ENCODE data around the gene RHO.

Gene RHO

DNA sequence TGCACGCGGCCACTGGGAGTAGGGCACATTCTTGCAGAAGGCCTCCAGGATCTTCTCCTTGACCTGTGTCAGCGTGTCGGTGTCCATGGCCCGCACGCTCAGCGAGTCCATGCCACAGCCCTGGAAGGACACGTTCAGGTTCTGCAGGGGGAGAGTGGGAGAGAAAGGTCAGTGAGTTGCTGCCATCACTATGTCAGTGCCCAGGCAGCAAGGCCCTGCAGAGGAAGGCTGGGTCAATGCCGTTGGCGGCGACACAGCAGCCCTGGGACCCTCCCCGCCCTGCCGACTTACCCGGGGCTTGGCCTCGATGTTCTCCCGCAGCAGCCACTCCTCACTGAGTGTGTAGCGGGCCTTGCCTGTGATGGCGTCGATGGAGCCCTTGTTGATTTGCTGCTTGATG lies 34.4 kb downstream of the RHO start:
- DNase-seq = no peak

DNA sequence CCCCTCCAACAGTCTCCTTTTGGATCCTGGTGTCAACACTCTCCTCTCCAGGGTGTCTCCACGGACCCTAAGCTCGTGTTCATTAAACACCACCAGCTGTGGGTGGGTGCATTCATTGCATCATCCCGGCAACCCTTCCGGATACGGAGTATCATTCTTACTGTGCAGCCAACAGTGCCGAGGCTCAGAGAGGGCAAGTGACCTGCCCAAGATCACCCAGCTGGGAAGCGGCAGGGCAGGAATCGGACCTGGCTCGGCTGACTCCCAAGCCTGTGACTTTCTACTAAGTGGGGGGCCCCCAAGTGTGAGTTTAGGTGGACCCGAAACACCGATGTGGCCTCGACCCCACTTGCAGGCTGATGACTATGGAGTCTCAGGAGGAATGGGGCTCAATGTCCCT lies 34.9 kb downstream of the RHO start:
- DNase-seq = no peak

DNA sequence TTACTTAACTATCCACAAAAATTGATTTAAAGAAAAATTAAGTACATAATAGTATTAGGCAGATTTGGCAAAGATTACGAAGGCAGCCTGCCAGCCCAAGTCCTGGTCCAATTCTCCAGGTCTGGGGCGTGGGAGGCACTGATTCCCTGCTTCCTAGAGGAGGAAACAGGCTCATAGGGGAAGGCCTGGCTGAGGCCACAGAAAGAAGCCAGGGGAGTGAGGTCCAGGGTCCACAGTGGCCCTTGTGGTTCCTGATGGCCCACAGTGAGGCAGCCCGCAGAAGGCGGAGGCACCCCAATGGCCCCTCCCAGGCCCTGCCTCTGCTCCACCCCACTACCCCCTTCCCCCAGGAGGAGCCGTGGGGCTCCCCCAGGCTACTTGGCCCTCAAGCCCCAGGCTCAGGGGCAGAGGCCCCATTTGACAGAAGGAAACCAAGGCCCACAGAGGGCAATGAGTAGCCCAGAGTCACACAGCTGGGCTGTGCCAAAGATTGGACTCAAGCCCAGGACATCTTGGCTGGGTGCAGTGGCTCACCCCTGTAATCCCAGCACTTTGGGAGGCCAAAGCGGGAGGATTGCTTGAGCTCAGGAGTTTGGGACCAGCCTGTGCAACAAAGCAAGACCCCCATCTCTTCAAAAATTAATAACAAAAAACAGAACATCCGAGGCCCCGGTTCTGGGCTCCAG lies 35.6 kb downstream of the RHO start:
- DNase-seq = no peak

DNA sequence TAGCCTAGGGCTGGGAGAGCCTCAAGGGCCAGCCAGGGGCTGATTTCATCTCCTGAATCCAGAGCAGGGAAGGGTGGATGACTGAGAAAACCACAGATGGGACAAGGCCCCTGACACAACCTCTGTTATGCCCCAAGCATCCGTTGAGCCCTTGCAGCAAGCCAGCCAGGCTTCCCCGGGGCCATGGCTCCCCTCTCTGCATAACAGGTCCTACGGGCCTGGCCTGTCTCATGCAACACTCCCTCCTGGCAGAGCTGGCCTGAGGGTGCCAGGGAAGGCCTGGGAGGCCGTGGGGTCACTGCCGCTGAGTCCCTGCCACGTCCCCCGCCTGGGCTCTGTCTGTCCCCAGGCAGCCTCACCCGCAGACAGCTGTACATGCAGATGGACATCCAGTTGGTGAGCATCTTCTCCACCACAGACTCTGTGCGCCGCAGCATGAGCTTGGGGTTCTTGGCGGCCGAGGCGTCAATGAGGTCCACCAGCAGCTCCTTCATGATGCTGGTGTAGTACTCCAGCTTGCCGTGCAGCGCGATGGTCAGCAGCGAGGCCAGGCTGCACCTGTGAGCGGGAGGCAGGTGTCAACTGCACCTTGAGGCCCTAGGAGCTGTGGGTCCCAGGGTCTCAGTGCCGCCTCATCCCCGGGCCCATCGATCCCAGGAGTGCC lies 36.7 kb downstream of the RHO start:
- DNase-seq = no peak

DNA sequence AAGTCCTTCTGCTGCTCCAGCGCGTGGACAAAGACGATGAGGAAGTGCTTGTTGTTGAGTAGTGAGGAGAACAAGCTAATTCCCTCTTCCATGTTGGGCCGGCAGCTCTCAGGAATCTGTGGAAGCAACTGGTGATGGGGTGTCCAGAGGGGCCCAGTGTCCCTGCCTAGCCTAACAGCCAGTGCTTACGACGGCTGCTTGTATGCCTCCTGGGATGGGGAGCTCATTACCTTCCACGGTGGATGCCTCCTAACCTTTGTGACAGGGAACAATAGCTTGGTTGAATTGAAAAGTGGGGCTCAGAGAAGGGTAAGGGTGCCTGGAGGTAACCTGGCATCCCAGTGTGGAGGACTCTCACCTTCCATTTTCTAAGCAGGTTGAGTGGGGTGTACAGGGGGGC lies 37.5 kb downstream of the RHO start:
- no peak for DNase-seq

DNA sequence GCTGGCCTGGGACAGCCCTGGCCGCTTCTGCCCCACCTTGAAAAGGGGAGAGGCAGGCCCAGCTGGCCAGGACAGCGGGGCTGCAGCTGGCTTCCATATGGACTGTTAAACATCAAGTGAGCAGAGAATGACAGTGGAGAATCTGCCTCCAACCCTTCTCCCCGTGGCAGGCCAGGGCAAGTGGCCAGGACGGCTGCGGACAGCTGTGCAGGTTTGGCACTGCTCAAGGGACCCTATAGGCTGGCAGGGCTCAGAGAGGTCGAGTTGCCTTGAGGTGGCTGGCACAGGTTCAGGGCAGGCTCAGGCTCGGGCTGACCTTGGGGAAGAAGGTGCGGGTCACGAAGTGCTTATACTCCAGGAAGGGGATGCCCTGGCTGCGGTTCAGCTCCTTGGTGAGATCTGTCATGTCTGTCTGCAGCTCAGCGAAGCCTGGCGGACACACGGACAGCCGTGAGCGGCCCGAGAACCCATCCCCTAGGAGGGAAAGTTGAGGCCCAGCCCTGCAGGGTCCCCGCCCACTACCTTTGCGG lies 38.8 kb downstream of the RHO start:
- DNase-seq = no peak

DNA sequence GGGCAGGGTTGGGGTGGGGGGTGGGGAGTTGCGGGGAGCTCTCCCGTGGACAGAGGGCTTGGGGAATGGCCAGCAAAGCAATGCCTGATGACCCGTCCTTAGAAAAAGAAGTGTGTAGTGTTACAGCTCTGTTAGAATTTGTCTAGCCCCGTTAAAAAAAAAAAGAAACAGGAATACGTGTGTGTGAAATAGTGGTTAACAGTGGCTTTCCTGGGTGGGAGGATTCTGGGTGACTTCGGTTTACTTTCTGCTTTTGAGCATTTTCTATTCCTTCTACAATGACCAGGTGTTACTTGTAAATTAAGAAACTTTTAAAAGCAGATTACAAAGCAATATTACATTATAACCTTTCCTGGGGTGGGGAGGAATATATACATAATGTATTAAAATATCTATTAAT lies 39.5 kb downstream of the RHO start:
- no peak for DNase-seq

DNA sequence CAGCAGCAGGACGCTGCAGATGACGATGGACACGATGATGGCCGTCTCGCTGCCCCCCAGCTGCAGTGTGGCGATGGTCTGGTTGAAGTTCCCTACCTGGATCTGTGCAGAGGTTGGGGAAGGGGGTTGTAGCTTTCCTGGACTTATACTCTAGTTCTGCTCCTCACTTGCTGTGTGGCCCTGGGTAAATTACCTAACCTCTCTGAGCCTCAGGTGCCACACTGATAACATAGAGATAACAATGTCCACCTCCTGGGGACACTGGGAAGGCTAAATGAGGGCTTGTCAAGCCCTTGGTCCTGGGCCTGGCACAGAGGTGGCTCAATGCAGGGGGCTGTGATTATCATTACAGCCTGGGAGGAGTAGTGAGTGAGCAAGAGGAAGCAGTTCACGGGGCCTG lies 41.4 kb downstream of the RHO start:
- no peak for DNase-seq

DNA sequence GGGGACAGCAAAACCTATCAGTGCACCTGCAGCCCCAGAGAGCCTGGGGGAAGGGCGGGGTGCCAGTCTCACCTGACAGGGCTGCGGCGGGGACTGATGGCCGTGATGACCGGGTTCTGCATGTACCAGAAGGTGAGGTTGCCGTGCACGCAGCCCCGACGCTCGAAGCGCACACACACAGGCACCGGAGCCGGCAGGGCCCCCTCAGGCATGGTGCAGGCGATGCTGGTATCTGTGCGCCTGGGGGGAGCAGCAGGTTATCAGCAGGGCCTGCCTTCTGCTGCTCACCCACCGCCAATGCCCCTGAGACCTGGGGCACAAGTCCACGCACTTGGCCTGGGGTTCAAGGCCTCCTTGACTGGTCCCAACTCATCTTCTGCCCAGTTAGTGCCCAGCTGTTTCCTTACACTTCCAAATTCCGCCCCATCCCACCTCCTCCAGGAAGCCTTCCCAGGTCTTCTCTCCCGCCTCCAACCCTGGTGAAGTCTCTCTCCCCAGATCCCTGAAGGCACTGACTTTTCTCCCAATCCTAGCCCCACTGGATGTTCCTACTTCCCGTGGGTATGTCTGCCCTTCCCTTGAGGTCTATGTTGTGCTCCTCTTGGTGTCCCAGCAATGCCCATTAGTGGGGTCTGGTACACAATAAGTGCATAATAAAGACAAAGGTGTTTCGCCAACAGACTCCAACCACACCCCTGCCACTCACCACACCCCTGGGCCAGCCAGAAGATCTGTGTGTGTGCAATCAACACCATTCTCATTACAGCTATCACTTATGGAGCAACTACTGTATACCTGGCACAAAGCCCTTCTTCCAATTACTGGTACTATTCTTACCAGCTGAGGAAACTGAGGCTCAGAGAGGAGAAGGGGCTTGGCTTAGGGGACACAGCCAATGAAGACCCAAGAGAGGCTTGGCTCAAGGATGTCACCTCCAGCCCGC lies 43.4 kb downstream of the RHO start:
- no peak for DNase-seq

DNA sequence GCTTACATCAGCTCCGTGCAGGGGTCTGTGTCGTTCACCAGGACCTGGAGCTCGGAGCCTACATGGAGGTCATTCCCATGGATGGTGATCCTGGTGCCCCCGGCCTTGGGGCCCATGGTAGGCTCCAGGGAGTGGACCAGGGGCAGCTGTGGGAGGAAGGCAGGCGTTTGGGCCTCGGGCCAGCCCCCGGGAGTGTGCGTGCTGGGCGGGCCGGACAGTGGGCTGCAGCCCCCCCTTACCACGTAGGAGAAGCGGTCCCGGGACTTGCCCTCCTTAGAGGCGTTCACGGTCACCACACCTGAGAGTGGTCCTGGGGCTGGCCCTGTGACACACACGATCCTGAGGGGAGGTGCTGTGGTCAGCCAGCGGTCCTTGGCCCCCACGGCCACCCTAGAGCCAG lies 44.2 kb downstream of the RHO start:
- DNase-seq = no peak

DNA sequence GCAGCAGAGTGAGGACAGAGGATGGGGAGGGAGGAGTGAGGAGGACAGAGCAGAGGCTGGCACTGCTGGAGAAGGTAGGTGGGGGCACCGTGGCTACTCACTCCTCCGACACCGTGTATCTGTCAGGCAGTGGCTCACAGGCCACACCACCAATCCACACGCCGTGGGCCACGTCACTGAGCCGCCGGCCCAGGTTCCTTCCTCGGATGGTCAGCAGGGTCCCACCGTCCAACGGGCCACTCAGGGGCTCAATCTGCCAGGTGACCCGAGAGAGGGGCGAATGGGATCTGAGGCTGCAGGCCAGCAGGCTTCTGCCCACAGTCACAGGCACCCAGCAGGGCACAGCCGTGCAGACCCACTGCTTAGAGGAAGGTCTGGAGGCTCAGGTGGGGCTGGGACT lies 45.1 kb downstream of the RHO start:
- DNase-seq = no peak

DNA sequence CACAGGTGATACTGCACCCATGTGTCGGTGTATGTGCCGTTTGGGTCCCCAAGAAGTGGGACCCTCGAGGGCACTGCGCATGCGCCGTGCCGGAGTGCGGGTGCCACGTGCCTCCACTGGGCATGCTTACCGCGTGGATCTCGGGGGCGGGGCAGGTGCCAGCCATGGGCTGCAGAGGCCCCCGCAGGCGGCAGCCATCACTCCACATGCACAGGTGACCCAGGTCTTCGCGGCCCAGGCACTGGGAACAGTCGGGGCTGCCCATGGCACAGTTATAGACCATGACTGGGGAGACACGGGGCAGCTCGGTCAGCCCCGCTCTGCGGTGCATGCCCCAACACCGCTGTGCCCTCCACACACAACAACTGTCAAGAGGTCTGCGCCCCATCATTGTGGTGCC lies 45.8 kb downstream of the RHO start:
- no peak for DNase-seq

DNA sequence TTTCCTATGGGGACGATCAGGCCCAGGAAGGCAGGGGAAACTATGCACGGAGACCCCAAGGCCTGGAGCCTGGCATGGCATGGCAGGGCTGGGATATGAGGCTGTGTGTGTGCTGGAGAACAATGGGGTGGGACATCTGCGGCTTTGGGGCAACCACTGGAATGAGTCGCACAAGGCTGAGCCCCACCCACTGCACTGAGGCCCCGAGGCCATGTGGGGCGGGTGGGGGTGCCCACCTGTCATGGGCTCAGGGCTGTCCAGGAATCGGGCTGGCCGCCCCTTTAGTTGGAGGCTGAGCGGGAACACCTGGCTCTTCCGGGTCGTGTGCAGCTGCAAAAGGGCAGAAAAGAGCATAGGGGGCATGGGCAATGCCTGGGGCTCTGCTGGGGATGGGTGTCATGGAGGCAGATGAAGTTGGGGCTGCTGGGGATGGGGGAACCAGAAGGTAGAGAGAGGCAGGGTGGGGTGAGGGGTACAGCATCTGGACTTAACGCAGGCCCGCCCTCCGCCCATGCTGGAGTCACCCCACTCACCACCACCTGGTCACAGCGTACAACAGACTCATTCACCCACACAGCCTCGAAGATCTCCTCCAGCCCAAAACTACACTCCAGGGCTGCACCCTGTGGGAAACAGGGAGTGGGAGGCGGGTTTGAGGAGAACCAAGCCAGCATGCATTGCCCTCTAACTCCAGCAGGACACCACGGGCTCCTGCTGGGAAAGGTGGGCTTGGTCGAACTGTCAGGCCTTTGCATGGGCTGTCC lies 47.0 kb downstream of the RHO start:
- no peak for DNase-seq

DNA sequence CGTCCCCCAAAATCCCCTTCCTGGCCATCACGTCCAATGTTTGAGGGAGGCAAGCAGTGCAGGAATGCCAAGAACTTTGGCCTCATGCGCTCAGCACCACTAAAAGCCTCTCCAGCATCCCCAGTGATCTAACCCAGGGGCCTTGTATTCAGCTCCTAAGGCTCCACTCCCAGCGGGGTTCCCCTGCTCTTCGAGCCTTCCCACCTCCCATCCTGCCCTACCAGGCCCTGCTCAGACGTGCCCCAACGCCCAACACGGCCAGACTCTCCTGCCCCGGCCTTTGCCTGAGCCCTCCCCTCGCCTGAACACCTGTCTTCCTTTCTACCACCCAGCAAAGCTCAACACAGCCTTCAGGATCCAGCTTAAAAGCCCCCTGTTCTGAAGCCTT lies 47.6 kb downstream of the RHO start:
- DNase-seq = no peak

DNA sequence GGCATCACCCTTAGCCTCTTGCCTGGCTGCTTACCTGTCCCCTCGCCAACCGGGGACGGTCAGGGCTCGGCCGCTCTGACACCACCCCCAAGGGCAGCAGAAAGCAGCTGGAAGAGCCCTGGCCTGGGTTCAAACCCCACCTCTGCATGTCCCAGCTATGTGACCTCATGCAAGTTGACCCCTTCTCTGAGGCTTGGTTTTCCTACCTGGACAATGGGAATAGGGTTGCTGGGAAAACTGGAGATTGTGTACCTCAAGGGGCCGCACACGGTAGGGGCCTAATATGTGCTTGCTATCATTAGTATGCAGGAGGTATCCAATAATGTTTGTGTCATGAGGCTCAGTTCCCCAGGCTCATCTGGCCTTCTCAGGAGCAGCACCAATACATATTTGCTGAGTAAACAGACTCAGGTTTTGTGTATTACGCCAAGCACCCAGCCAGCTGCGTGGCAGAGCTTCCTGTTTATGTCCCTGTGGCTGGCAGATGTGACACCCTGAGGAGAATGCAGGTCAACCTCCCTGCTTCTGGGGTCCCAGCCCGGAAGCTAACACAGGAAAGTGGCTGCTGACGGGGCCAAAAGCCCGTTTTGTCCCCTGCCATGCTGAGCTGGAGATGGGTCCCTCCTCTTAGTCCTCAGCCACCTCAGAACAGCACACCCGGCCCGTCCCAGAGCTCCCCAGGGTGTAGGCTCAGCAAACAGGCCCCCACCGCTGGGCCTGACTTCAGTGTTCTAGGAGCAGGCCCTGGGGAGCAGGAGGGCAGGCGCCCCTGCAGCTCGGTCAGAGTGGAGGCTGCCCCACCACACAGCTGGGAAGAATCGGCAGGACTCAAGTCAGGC lies 48.3 kb downstream of the RHO start:
- no peak for DNase-seq

DNA sequence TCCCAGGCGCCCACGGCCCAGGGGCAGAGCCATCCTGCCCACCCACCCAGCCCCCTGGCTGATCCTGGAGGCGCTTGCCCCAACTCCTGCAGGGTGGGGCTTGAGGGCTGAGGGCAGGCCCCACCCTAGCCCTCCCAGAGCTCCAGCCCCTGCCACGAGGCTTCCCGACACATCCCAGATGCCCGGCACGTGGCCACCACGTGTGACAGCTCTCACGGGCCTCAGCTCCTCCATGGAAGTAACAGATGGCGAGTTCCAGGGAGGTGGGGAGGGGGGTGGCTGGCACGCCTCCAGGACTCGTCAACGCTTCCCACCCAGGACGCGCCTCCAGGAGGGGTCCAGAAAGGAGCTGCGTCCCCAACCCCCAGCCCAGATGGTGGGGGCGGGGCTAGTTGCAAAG lies 48.9 kb downstream of the RHO start:
- DNase-seq = no peak

DNA sequence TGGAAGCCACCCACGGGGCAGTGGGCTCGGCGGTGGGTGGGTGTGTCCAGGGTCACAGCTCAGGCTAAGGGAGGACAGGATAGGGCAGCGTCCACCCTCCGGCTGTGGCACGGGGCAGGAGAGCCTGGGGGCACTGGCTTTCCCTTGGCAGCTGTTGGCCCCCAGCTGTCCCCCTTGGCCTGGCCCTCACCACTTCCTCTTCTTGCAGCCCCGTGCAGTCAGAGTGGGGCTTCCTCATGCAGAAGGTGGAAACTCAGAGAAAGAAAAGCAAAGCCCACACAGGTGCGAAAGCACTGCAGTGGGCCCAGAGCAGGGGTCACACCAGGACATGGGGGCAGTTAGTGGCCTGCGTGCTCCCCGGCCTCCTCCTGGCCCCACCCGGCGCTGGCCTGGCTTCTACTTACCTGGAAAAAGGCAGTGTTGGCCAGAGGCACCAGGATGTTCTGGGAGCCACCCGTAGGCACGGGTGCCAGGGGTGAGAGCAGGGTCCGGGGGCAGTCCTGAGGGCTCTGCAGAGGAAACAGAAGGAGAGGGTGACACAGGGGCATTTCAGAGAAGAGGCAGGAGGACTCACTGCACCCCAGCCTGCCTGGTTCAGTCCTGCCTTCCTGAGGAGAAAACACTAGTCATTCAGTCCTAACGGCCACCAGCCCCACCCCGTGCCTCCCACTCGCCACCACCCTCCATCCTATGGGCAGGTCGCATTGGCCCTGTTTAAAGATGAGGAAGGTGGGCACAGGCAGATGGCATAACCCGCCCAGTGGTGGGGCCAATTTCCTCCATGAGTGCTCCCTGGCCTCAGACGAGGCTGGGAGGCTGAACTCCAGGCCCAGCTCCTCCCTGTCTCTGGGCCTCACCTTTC lies 49.7 kb downstream of the RHO start:
- no peak for DNase-seq

DNA sequence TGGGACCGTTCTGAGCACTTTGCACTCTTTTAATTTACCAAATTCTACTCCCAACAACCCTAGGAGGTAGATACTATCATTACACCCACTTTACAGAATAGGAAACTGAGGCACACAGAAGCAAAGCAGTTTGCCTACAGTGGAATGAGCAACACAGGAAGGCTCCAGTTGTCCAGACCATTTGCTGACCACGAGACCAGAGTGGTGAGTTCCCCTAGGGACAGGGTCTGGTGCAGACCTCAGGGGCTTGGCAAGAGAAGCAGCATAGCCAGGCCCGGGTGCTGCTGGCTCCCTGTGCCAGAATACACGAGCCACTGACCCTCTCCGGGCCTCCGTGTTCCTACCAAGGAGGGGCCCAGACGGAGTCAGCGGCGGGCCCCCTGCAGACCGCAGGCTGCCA lies 51.6 kb downstream of the RHO start:
- no peak for DNase-seq

DNA sequence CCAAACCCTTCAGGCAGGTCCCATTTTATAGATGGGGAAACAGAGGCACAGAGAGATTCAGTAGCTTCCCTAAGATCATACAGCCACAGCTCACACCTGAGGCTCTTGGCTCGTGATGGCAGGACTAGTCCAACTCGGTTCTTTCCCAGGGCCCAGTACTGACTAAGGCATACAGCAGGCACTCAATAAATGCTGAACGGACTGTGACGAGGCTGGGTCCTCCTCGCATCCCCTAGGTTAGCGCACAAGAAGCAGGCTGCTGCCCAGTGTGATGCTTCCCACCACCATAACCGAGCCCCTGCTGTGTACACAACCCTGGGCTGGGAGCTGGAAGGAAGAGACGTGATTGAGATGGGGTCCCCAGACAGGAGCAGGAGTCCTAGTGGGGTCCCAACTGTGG lies 53.2 kb downstream of the RHO start:
- no peak for DNase-seq

DNA sequence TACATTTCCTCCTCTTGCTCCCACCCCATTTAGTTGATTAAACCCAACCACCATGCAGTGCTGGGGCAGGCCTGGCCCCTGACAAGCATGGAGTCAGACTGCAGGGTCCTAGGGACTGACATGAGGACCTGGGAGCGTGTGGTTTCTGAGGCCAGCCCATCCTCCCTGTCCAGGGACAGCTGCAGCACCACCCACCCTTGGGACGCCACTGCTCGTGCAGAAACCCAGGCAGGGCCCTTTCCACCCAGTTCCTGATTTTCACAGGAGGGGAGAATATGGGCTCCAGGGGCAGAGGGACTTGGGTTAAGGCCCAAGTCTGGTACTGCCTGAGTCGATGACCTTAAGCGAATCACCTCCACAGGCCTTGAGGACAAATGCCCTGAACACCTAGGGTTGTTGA lies 54.4 kb downstream of the RHO start:
- DNase-seq = no peak

DNA sequence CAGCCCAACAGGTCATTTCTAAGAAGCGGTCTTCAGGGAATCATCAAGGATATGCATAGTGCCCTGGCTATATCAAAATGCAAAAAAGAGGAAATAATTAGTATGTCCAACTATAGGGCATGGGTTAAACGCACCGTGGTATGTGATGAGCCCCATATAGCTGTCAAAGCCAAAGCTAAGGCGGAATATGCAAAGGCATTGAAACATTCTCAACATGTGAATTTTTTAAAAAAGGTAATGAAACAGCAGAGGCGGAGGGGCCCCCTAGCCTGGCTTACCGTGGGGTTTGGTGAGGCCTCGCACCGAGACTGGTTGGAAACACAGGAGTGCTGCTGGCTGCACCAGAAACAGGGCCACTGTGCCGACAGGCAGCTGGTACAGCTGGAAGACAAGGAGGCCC lies 54.9 kb downstream of the RHO start:
- DNase-seq = no peak
